Panc1 (cell line): ENCODE measurements around the gene STK16. TPM values are rescaled to one million over a fixed set of nuclear protein-coding genes. Genes with fewer than 3 reads are reported as not detected.
"Not testable (repeated sequence)": the region's sequence is repeated elsewhere in the genome, so short reads cannot be mapped to it uniquely, and the experiment has no call there.

Experiments used
- ATAC-seq: fragments of 200-7000 bp; cut with Tn5 transposase; 2 replicates; pipeline ENCODE4 v1.9.1; 2020; ENCODE audit warnings: mild to moderate bottlenecking, moderate library complexity
- BruUV-seq: library from RNA; stranded (reverse); fragments of 400-500 nt; replicated peaks from 2 replicates; lab custom pipeline; 2021; lab: Mats Ljungman, UMichigan
- CTCF ChIA-PET: fragments of 300-600 bp; sonication (Branson Sonifier 250); formaldehyde crosslinking; loops from one replicate; lab custom pipeline; 2022; ENCODE audit warnings: antibody characterized with exemption; lab: Charles Lee
- POLR2A ChIA-PET: fragments of 300-600 bp; sonication (Branson Sonifier 250); formaldehyde crosslinking; loops from one replicate; lab custom pipeline; 2022; ENCODE audit warnings: antibody characterized with exemption; lab: Charles Lee
- DNase-seq: peaks from one replicate; pipeline ENCODE4 v3.0.0-alpha.2; 2010; ENCODE audit warnings: low read depth, low spot score
- H3K27ac ChIP-seq: 2 replicates; pipeline ENCODE4 v1.5.1; 2011; ENCODE audit warnings: mild to moderate bottlenecking, low read length, inconsistent platforms
- H3K27me3 ChIP-seq: fragments of 200-500 bp; sonication (Bioruptor generic); 2 replicates; pipeline ENCODE4 v1.6.0; 2014; ENCODE audit warnings: low read length, inconsistent platforms; ENCODE audit not compliant: control insufficient read depth, insufficient read depth
- H3K36me3 ChIP-seq: fragments of 200-500 bp; sonication (Bioruptor generic); 2 replicates; pipeline ENCODE4 v1.5.1; 2014; ENCODE audit warnings: inconsistent platforms, mild to moderate bottlenecking, low read length, moderate library complexity; ENCODE audit not compliant: control insufficient read depth, insufficient read depth
- H3K4me1 ChIP-seq: 2 replicates; pipeline ENCODE4 v1.5.1; 2011; ENCODE audit warnings: inconsistent platforms, mild to moderate bottlenecking, low read length, moderate library complexity; ENCODE audit not compliant: control insufficient read depth, insufficient read depth
- H3K4me3 ChIP-seq, 2 experiments: 2 replicates each; pipeline ENCODE4 v1.5.1; 2011 to 2012; ENCODE audit warnings: low read depth in 2 of 2, low read length in 2 of 2, mild to moderate bottlenecking in 2 of 2, inconsistent platforms in 1 of 2, moderate library complexity in 1 of 2
- H3K9me3 ChIP-seq: fragments of 200-500 bp; sonication (Bioruptor generic); 2 replicates; pipeline ENCODE4 v1.5.1; 2014; ENCODE audit warnings: low read depth, mild to moderate bottlenecking, inconsistent platforms, low read length, moderate library complexity; ENCODE audit not compliant: control insufficient read depth, insufficient read depth
- CTCF ChIP-seq: fragments of 450-650 bp; IDR thresholded peaks from 2 replicates; pipeline ENCODE4 v1.5.1; 2017; ENCODE audit warnings: mild to moderate bottlenecking
- POLR2AphosphoS5 ChIP-seq: IDR thresholded peaks from 2 replicates; pipeline ENCODE4 v1.6.1; 2012; ENCODE audit warnings: mild to moderate bottlenecking, low read depth, low read length, moderate library complexity
- REST ChIP-seq, 2 experiments: IDR thresholded peaks; 2 replicates each; pipeline ENCODE4 v1.6.1; 2011 to 2012; ENCODE audit warnings: low read depth in 2 of 2, control low read depth in 1 of 2, low read length in 1 of 2, mild to moderate bottlenecking in 1 of 2, moderate library complexity in 1 of 2; ENCODE audit not compliant: insufficient read depth in 1 of 2
- SIN3A ChIP-seq: IDR thresholded peaks from 2 replicates; pipeline ENCODE4 v1.6.1; 2012; ENCODE audit warnings: low read depth, mild to moderate bottlenecking, low read length, moderate library complexity, borderline replicate concordance; ENCODE audit not compliant: insufficient read depth
- TCF7L2 ChIP-seq: IDR thresholded peaks from 2 replicates; pipeline ENCODE4 v1.6.1; 2011; ENCODE audit warnings: mild to moderate bottlenecking, low read depth, low read length, inconsistent platforms
- in situ Hi-C: cut with HindIII; loops from 2 replicates; pipeline ENCODE4 v1.10.0; 2016; ENCODE audit warnings: low sequenced_read_pairs, low pct_unique_long_range_greater_than_20kb
- intact Hi-C: fragments of 100-400 bp; cut with micrococcal nuclease; formaldehyde crosslinking; loops from one replicate; pipeline ENCODE4 v1.10.0; 2022; ENCODE audit not compliant: unreplicated experiment
- total RNA-seq: library from RNA; stranded (reverse); gene quantifications from one replicate; pipeline ENCODE4 v1.2.1, GENCODE V29; 2021; ENCODE audit not compliant: unreplicated experiment

Gene STK16
- total RNA-seq, 1 experiment from 2014 or later = 29.9 TPM

- CTCF ChIA-PET = interaction anchor here (0.6 kb wide), 1 partner anchor 10 kb away, joined by 6 read pairs; no protein-coding TSS in a partner anchor
- H3K27ac ChIP-seq, H3K9me3 ChIP-seq, intact Hi-C loops, in situ Hi-C loops, H3K27me3 ChIP-seq, DNase-seq, ATAC-seq, H3K36me3 ChIP-seq, H3K4me3 ChIP-seq, H3K4me1 ChIP-seq, BruUV-seq: not testable (repeated sequence)
- POLR2A ChIA-PET = interaction anchor here (0.6 kb wide), 1 partner anchor 32 kb away, joined by 3 read pairs; the partner anchor contains the start of gene SLC23A3
These were observed 43.9 kb upstream of the STK16 start for GRCh38 chr2:219201331-219201730.

GRCh38 chr2:219204425-219205164 lies 40.7 kb upstream of the STK16 start:
- ChIA-PET CTCF (no interaction called here), POLR2A (no interaction called here)
- intact Hi-C loops = no loop called here
- Histone ChIP-seq H3K27me3 (no peaks in the 10 kb centered on the region), H3K36me3 (0 out of 2 replicates have a peak, but pooled peaks cover 2% of the 10 kb centered on the region), H3K4me3 (no peak overlapping the region), H3K9me3 (no peaks in the 10 kb centered on the region), H3K27ac (no peak overlapping the region), H3K4me1 (peaks cover 16% of the 10 kb centered on the region)
- DNase-seq = no peak
- in situ Hi-C loops = no loop called here
- no peak for ATAC-seq
- no peak for TF ChIP-seq SIN3A
- no peak for TF ChIP-seq POLR2AphosphoS5
- no peak for TF ChIP-seq TCF7L2
- no TSS peak for BruUV-seq

- in situ Hi-C loops (no loop called here), intact Hi-C loops (no loop called here)
- Histone ChIP-seq H3K9me3 (no peaks in the 10 kb centered on the region), H3K27ac (no peak overlapping the region), H3K4me1 (peaks cover 16% of the 10 kb centered on the region), H3K36me3 (0 out of 2 replicates have a peak, but pooled peaks cover 2% of the 10 kb centered on the region), H3K27me3 (no peaks in the 10 kb centered on the region), H3K4me3 (no peak overlapping the region)
- TF ChIP-seq SIN3A (no peak), POLR2AphosphoS5 (no peak), TCF7L2 (no peak), CTCF (no peak), REST (IDR thresholded peaks at IDR 0.05; ENCODE audit: insufficient read depth in 1 of 2, low read depth in 2 of 2, low read length in 1 of 2) (no peak)
- DNase-seq (no peak), ATAC-seq (no peak)
- ChIA-PET POLR2A (no interaction called here), CTCF (no interaction called here)
- BruUV-seq = no TSS peak
These were observed 40.1 kb upstream of the STK16 start for GRCh38 chr2:219205165-219205538.
